ENCODE results near the gene DENND2D. TPM values are rescaled to one million over a fixed set of nuclear protein-coding genes. Genes with fewer than 3 reads are reported as not detected.

The DENND2D gene
- total RNA-seq, 2 experiments from 2014 or later: 232 TPM

DNA sequence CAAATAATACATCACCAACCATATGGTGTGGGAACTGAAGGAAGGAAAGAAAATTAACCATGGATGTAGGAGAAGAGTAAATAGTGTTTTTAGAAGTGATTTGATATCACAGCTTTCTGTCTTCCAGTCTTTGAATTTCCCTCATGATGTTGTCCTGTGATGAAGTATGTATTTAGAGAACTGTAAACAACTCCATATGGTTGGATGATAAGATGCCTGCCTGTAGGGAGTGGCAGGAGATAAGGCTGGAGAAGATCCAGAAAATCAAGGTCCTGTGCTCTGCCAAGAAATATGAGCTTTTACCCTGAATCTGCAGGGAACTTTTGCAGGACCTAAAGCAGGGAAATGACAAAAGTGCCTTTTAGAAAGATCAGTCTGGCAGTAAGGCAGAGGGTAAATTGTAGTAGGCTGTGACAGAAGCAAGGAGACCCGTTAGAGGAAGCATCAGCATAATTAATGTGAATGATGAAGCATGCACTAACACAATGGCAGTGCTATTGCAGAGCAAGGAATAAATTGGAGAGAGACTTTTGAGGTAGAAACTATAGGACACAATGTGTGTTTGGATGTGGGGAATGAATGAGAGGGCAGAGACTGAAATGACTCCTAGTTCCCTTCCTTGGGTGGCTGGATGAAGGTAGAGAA is 38.5 kb downstream of the DENND2D start:
- ChIA-PET POLR2A (no interaction called here), CTCF (interaction anchor here (1.1 kb wide), 1 partner anchor 15 kb away, joined by 3 read pairs; no protein-coding TSS in a partner anchor)

DNA sequence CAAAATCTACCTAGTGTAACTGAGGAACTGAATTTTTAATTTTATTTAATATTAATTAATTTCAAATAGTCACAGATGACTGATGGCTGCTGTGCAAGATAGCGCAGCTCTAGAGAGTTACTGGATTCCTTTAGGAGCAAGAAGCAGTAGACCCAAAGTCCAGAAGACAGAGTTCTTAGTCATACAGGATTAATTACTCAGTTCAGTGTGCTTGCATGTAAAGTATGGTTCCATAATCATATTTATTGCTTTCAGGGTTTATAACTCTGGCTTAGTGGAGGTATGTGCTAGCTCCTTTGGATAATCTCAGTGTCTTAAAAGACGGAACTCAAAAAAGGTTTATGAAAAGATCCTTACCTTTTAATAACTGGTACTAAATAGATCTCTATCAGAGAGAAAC is 43.0 kb downstream of the DENND2D start:
- POLR2A ChIA-PET: no interaction called here
- CTCF ChIA-PET: no interaction called here

DNA sequence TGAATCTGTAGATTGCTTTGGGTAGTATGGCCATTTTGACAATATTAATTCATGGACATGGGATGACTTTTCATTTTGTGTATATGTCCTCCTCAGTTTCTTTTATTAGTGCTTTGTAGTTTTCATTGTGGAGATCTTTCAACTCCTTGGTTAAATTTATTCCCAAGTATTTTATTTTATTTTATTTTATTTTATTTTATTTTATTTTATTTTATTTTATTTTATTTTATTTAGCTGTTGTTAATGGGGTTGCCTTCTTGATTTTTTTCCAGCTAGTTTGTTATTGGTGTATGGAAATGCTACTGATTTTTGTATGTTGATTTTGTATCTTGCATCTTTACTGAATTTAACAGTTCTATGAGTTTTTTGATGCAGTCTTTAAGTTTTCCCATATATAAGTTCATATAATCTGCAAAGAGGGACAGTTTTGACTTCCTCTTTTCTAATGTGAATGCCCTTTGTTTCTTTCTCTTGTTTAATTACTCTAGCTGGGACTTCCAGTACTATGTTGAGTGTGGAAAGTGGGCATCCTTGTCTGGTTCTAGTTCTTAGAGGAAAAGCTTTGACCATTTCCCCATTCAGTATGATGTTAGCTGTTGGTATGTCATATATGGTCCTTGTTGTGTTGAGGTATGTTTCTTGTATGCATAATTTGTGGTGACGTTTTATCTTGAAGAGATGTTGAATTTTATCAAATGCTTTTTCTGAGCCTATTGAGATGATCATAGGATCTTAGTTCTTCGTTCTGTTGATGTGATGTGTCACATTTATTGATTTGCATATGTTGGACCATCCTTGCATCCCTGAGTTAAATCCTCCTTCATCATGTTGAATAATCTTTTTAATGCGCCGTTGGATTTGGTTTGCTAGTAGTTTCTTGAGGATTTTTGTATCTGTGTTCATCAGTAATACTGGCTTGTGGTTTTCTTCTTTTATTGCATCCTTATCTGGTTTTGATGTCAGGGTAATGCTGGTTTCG is 46.1 kb downstream of the DENND2D start:
- ChIA-PET CTCF (no interaction called here), POLR2A (no interaction called here)

DNA sequence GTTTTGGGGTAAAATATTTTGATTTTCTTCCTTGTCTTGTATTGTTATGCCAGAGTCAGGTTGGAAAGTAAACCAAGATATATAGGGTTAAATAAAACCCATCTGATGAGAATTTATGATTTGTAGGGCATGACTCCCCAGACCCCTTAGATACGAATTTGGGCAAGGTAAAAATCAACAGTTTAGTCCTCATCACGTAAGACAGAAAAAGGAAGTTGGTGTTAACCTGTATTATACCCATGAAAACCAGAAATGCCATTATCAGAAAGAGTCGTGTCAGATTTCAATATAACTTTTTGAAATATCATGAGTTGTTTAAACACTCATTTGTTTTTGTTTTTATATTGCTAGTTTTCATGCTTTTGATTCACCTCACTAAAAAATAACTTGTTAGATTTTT is 48.6 kb downstream of the DENND2D start:
- CTCF ChIA-PET: interaction anchor here (0.8 kb wide), 1 partner anchor 12 kb away, joined by 3 read pairs; the partner anchor contains the start of genes CEPT1 and DRAM2
- POLR2A ChIA-PET: no interaction called here

DNA sequence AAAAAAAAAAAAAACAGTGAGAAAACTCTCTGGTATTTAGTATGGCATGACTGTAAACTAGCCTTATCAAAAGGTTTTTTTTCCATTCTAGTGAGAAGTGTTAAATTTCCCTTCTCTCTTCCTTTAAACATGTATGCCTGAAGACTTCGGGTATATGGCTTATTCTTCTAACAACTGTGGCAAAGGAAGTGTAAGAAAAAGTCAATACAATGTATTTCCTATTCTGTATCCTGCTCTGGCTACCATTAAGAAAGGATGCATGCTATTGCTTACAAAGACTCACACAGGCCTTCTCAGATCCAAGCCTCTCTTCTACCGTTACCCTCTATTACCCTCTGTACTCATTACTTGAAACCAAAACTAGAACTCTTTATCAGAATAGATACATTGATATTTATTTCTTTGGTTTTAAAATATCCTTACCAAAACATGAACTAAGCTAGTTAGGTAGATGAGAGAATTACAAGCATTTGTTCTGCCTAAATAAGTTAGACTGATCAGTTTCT is 52.0 kb downstream of the DENND2D start:
- CTCF ChIA-PET: no interaction called here
- POLR2A ChIA-PET: no interaction called here

DNA sequence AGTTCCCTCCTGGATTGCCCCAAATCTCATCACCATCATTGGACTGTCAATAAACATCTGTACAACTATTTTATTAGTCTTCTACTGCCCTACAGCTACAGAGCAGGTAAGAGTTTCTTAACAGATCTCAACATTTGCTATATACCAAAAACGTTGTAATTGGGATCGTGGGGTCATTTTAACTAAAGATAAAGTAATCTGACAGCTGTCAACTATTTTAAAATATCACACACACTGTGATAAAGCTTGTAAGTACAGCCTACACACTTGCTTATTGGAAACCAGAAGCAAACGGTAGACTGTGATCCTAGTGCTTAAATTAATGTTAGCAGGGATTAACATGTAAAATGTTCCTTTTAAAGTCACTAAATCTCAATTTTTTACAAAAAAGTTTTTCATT is 52.5 kb downstream of the DENND2D start:
- ChIA-PET POLR2A (no interaction called here), CTCF (no interaction called here)

DNA sequence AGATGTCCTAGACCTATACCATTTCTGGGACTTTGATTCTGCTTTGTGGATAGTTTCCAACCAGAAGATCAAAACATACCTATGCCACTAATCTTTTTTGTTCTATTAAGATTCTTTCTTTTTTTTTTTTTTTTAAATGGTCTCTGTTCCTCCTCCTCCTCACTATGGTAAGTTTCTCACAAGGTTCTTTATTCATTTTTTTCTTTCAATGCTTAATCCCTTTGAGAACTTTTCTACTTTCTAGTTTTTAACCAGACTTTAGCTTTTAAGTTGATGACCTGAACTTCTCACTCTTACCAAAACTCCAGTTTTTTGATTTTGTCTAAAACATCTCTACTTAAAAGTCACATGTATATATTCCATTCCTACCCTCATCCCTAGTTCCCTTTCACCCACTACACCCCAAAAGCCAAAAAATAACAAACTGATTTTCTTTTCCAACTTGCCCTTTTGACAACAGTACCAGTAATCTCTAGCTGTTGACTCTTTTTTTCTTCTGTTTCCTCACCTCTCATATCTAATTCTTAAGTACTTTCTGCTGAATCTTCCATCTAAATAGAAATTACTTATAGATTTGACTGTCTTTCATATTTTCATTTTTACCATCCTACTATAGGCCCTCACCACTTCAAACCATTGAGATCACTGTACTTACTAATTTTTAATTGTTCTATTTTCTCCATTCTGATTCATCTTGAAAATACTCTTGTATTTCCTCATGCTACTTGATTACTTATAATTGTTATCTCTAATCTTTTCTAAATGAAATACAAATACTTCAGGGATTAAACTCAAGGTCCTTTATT is 54.3 kb downstream of the DENND2D start:
- ChIA-PET CTCF (interaction anchor here (0.7 to 1.5 kb wide), 2 partner anchors 70 to 77 kb away, joined by 3 to 4 read pairs; no protein-coding TSS in a partner anchor), POLR2A (interaction anchor here (0.7 to 1.1 kb wide), 2 partner anchors 17 to 74 kb away, joined by 4 to 5 read pairs; no protein-coding TSS in a partner anchor)

DNA sequence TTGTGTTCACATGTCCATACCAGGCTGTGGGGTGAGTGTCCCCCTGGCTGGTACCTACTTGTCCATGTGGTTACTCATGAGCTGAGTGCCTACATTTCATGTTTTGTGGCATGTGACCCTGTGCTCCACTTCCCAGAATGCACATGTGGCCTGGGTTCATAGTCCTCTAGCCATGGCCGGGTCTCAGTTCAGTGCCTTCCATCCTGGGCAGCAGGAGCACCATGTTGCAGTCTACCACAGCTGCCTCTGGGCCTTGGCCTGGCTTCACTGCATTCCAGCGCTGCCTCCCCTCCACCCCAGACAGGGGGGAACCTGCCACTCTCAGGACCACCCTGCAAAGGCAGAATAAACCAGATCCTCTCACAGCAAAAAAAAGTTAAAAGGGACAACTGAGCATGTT is 54.9 kb downstream of the DENND2D start:
- POLR2A ChIA-PET: no interaction called here
- CTCF ChIA-PET: no interaction called here

DNA sequence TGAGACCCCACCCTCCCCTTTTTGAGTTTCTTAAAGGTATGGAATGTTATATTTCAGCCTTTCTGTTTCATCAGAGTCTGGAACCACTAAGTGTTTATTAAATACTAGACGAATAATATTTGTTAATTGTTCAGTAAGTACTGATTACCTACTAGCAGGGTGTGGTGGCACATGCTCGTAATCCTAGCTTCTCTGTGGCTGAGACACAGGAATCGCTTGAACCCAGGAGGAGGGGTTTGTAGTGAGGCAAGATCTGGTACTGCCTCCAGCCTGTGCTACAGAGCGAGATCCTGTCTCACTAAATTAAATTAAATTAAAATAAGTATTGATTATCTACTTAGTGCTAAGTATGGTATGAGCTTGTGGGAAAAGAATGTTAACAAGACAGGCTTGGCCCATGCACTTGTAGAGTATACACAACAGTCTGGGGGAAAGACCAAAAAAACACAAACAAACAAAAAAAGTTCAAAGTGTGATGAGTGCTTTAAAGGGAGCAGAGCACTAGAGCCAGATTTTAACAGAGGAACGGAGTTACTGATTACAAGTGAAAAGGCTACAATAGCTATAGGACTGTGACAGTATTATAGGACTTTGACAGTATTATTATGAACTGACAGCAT is 58.0 kb downstream of the DENND2D start:
- CTCF ChIA-PET: interaction anchor here (1.6 kb wide), 1 partner anchor 80 kb away, joined by 3 read pairs; no protein-coding TSS in a partner anchor
- POLR2A ChIA-PET: no interaction called here

DNA sequence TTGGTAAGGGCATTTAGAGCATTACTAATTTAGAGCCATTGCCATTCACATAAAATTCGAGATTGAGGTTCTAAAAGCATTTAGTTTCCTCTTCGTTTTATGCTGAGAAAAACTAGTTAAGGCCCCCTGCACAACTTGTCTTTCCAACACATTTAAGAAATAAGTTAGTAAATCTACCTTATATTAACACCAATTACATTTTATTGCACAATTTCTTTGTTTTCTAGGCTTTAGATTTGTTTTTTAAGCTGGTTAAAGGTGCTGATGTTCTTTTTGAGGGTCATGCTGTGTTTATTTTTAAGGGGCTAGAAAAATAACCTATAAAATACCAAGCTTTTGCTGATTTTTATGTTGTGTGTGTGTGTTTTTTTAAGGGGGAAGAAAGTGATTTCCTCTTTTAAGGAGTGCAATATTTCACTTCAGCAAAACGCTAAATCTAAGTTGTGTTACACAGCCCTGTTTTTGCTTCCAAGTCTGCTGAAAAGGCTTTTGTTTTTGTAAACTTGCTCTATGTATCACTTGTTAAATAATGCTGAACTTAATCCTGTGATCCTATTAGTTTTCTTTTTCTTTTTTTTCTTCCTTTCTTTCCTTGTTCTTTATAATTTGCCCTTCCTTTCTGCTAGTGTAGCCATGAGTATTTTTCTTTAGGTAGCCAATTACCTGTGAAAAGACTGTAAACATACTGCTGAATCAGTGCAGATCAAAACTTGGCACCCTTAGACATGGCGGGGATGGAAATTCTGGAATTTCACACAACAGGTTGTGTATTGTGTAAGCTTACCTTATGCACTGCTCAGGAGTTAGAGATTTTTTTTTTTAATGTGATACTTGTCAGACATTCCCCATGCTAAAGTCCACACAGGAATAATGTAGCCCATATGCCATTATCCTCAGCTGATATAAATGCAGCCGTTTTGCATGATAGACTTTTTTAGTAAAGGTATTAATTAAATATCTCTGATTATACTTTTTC is 58.9 kb downstream of the DENND2D start:
- ChIA-PET POLR2A (no interaction called here), CTCF (no interaction called here)

DNA sequence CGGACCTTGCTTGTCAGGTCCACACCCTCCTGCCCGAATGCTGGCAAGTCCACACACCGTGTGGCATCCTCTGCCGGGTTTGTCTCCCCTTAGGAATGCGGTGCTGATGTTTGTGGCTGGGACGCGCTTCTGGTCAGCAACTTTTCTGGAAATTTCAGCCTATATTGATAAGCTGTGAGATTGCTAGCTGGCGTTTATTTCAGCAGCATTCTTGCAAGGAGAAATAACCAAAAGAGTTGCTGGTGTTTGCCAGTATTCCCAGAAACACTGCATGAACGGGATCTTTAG is 59.8 kb downstream of the DENND2D start:
- CTCF ChIA-PET: no interaction called here
- POLR2A ChIA-PET: interaction anchor here (2.0 kb wide), 1 partner anchor 42 kb away, joined by 7 read pairs; no protein-coding TSS in a partner anchor

DNA sequence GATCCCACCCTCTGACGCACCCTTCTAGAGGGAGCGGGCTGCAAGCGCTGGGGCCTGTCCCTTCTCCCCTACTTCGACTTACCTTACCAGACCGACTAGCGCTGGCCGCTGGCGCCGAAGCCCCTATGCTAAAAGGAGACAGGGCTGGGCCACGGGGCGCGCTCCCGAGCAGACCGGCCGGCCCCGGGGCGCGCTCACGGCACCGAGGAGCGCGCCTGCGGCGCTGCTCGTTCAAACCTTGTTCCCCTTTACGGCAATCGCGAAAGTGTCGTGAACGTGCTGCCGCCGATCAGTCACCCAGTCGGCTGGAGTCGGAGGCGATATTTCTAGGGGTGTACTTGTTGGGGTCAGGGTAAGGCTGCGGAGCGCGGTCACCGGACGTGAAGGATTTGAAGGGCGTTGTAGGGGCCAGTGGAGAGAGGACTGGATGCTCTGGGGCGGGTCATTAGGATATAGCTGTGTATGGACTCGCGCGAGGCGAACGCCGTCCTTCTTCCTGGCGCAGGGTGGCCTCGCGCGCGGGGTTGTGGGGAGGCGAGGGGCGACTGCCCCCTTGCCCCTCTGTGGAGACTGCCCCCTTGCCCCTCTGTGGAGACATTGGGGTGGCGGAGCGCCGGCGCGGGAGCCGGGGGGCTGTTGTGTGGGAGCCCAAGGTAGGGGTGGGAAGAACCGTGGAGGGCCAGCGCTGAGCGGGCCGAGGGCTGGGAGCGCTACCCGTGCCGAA is 60.3 kb downstream of the DENND2D start, which contains the start of the genes CEPT1 and DRAM2:
Gene CEPT1 (plus strand): TSS at position 268 of the 724 bp plus-strand sequence. CDS start 7,492 bp downstream, outside the sequence.
Gene DRAM2 (minus strand): TSS at position 138 of the 724 bp plus-strand sequence. CDS start 8,539 bp downstream, outside the sequence.
- CTCF ChIA-PET: interaction anchor here (0.8 to 0.9 kb wide), 2 partner anchors 12 to 80 kb away, joined by 3 to 4 read pairs; no protein-coding TSS in a partner anchor
- POLR2A ChIA-PET: interaction anchor here (0.8 to 2.0 kb wide), 3 partner anchors 43 to 79 kb away, joined by 3 to 7 read pairs (median 4); no protein-coding TSS in a partner anchor

DNA sequence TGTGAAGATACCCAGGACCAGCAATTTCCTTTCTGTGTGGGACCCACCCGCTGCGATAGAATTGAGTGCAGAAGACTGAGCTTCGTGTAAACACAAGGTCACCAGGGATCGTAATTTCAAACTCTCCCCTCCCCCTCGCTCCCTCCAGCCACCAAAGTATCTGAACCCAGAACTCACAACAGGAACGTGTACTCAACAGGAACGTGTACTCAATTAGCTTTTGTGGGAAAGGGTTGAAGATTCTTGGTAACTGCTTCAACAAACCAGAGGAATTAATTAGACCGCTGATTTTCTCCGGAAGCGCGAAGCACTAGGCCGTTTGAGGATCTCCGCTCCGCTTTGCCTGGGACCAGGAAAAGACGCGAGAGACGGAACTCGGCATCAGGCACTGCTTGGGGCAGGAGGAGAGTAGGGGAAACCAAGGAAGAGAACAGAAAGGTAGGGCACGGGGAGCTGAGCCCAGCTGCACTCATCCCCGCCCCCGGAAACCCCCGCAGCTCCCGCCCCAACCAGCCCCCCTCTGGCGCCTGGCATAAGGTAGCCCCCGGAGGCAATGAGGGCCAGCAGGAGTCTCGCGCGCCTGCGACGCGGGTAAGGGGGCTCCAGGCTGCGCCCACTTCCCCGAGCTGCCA is 61.0 kb downstream of the DENND2D start:
- ChIA-PET CTCF (interaction anchor here (0.8 to 0.9 kb wide), 2 partner anchors 13 to 80 kb away, joined by 3 to 4 read pairs; no protein-coding TSS in a partner anchor), POLR2A (interaction anchor here (0.8 to 2.0 kb wide), 4 partner anchors 43 to 80 kb away, joined by 3 to 7 read pairs (median 4); no protein-coding TSS in a partner anchor)
